ENCODE results near the gene OR6K2.

DNA sequence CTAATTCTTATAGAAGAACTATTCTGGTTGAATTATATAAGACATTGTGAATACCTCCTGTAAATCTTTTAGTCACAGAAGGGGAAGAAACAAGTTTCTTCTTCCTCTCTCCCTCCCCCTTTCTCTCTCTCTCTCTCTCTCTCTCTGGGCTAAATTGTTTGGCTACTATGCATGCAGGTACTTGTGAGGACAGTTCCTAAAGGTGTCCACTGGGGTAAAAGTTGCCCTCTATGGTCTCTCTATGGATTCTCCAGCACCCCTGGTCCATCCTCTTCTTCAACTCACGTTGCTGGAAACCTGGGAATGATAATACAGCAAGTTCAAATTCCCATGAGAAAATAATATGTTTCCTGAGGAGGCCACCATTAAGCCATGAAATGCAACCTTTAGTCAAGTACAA lies 14.3 kb upstream of the OR6K2 start:
- TF ChIP-seq, protein P1, sequence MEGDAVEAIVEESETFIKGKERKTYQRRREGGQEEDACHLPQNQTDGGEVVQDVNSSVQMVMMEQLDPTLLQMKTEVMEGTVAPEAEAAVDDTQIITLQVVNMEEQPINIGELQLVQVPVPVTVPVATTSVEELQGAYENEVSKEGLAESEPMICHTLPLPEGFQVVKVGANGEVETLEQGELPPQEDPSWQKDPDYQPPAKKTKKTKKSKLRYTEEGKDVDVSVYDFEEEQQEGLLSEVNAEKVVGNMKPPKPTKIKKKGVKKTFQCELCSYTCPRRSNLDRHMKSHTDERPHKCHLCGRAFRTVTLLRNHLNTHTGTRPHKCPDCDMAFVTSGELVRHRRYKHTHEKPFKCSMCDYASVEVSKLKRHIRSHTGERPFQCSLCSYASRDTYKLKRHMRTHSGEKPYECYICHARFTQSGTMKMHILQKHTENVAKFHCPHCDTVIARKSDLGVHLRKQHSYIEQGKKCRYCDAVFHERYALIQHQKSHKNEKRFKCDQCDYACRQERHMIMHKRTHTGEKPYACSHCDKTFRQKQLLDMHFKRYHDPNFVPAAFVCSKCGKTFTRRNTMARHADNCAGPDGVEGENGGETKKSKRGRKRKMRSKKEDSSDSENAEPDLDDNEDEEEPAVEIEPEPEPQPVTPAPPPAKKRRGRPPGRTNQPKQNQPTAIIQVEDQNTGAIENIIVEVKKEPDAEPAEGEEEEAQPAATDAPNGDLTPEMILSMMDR (IDR thresholded peaks at IDR 0.05 in 4 of 5, conservative IDR thresholded peaks at IDR 0.05 in 1 of 5), result no peak
- no peak for TF ChIP-seq POLR2A (IDR thresholded peaks at IDR 0.05)

Measured in gastrocnemius medialis (tissue), 4 donors.